OCI-M1 (cell line): Measurements from ENCODE around the gene NFXL1.
"Not testable (repeated sequence)": the region's sequence is repeated elsewhere in the genome, so short reads cannot be mapped to it uniquely, and the experiment has no call there.

Experiments used
- DNase-seq: peaks from one replicate; lab custom pipeline; 2025; lab: John Stamatoyannopoulos, UW

The NFXL1 gene

DNA sequence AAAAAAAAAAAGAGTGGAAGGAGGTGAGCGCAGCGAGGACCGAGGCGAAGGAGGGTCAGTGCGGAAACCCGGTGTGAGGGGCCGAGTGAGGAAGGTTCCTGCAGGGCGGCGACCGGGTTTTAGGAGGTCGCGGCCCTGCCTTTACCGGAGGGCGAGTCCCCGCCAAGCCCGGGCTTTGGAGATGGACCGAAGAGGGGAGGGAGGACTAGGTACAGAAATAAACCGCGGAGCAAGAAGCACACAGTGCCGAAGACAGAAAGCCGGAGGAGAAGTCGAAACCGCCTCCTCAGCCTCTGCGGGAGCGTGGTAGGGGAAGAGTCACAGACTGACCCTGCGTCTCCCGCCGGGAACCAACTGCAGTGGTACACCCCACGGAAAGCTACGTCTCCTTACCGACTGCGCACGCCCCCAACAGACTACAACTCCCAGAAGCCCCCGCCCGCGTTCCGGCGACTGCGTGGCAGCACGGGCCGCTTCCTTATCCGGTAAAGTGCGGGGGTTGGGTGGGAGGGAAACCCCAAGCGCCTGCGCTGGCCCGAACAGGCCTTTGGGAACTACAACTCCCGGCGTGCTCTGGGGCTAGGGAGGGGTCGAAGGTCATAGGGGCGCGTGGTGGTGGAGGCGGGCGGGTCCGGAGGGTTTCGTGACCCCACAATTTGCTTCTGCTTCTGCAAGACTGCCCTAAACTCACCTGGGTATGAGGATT lies at the start of gene NFXL1:
Gene NFXL1 (minus strand): TSS at position 364 of the 706 bp plus-strand sequence. CDS start 380 bp downstream, outside the sequence.
- DNase-seq: peak; percentile 97

DNA sequence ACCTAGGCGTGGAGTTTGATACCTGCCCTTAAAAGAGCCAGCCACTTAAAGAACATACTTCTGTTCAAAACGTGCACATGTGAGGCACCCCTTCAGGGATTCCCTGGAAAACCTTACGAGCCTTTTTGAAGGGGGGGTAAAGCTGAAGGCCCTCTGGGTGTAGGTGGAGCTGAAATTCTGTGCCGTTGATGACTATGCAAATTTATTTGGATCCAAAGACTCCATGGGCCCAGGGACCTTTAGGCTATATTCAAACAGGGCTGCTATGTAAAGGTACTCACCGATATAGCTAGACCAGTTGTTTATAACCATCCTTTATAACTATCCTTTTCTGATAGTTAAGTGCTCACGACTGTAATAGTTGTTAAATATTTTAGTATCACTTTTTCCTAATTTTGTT lies 40.3 kb upstream of the NFXL1 start:
- no peak for DNase-seq

DNA sequence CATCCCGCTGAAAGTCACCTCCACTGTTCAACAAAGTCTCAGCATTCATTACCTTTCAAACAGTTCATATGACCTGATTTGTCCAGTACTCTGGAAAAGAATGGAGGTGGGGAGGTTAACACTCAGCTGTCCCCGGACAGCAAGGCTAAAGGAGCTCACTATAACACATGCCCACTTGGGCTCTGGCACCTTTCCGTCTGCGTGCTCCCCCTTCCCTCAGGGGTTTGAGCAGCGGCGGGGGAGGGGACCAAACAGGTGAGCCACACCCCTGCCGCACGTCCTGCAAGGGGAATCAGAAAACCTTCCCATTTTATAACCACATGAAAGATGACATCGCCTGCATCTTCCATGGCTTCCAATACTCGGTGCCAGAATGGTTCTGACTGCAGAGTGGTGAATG lies 39.9 kb upstream of the NFXL1 start:
- no peak for DNase-seq

DNA sequence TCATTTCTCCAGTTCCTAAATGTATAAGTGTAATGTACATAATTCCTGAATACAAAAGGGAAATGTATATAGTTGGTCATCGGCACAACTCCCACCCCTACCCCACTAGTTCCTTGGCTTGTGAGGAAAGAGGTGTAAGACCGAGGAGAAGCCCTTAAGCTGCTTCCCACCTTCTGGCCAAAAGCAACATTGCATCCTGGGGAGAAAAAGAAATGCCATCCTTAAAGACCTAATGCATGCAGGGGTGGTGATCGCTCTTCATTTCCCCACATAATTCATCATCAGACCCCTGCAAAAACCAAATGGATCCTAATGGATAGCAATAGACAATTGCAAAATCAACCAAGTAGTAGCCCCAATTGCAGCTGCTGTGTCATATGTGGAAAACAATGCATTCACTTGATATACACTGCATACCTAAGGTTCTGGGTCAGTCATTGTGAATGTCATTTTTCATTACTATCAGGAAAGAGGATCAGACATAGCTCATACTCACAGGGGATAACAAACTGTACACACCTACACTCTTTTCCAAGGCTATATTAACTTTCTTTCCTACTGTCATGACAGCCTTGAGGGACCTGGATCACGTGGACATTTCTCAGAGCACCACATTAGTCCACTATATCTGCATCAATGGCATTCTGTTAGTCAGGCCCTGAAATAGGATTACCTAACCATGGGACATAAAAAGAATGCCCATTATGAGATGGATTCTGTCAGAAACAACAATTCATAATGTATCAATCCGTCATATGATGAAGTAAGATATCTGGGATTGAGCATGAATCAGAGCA lies 31.7 kb upstream of the NFXL1 start:
- DNase-seq: no peak

DNA sequence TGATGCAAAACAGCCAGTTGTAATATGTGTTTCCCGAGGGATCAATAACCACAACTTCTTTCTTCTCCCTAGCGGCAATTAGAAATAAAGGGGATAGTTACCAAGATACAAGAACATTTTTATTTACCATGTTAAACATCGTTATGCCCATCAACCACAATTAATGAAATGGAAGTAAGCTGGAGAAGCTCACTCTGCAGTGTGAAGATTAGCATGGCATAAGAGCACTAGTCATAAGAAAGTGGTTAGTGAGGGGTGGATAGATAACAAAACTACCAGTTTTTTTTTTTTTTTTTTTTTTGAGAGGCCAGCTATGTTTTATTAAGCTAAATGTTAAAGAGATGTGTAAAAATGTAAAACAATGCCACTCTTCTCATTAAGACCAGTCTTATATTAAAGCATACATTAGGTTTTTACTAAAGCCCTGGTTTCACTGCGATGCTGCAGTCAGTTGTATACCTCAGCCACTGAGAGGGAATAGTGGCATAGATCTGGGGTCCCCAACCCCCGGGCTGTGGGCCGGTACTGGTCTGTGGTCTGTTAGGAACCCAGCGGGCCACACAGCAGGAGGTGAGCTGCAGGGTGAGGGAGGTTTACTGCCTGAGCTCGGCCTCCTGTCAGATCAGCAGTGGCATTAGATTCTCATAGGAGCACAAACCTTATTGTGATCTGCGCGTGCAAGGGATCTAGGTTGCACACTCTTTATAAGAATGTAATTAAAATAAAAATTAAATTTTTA lies 27.9 kb upstream of the NFXL1 start:
- peak; percentile 23 for DNase-seq

DNA sequence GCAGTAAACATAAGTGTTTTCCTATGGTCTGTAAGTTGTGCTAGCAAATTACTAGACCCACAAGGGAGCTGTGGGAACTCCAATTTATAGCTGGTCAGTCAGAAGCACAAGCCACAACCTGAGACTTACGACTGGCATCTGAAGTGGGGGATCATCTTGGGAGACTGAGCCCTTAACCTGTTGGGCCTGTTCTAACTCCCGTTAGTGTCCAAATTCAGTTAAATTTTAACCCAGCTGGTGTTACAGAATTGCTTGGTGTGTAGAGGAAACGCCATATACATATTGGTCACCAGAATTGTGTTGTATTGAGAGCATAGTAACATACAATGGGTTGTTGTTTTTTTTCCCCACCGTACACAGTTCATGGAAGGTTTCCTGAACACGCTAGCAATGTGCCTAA lies 25.1 kb upstream of the NFXL1 start:
- no peak for DNase-seq

DNA sequence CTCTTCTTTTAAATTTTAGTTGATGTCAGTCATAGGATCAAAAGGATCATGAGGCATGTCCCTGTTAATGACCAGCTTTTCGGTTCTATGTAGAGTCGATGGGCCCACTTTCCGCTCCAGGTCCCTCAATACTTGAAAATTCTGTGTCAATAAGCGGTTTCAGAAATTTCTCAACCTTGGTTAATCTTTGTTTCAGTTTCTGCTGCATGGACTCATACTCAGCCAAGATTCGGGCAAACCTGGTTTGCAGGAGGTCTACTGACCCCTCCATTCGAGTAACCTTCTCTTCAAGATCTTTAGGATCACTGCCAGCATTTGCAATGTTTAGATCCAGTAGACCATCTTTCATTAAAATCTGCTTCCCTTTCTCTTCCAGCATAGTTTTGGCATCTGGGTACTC lies 22.0 kb upstream of the NFXL1 start:
- DNase-seq: no peak

DNA sequence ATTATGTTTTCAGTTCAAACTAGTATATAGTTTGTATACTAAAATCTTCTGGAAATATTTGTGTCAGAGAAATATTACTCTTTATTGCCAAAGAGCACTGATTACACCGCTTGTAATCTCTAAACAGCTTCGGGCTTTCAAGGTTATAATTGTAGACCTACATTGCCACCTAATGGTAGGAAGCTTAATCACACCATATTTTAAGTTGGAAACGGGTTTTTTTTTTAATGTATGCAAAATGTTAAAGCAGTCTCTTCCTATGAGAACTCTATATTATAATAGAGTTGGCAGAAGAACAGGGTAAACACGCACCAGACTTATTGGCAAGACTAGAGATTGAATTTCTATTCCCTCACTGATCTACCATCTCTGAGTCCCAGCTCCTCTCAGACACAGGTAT lies 19.5 kb upstream of the NFXL1 start:
- DNase-seq: peak; percentile 75

DNA sequence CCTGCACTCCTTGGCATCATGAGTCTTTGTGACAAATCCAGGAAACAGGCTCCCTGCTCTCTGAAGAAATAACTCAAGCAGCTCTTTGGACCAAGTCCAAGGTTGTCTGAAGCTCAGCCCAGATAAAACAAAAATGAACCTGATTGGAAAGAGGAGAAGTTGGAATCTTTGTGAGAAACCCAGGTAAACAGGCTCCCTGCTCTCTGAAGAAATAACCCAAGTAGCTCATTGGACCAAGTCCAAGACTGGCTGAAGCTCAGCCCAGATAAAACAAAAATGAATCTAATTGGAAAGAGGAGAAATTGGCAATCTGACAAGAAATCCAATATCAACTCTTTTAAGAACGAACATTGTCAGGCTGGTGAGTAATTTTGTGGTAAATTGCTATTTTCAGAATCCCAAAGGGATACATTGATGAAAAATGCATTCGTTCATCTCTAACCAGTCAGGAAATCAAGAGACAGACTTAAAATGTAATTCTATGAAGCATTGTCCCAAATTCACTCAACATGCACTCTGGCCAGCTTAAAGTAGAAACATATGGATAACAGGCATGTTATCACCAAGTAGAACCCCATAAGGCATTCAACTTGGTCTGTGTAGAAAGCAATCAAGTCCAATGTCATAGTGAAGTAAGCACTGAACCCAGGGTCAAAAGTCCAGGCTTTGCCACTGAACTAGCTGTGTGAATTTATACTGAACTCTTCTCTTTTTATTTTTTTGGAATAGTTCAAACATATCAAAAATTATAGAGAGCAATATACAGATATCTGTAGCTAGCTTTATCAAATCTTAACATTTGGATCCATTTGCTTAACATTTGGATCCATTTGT lies 16.8 kb upstream of the NFXL1 start:
- peak; percentile 11 for DNase-seq

DNA sequence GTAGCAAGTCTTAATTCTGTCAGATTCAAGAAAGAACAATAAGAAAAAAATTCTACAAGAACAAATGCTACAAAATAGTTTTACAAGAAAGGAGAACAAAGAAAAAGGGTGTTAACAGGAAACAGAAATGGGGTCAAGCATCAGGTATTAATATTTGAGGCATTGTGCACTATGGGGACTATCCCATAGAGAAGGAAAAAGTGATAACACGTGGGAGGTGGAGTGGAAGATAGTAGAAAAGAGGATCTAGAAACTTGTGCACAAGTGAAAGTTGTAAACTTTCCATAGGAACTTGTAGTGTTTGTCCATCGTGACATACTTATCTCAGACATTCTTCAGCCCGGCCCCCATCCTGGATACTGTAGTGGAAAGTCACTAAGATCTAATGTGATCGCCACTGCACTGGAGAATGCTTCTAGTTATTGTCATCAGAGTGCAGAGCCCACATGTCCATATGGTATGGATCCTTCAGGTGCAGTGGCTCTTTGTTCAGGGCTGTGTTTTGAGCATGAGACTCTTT lies 15.4 kb upstream of the NFXL1 start:
- peak; percentile 9 for DNase-seq

DNA sequence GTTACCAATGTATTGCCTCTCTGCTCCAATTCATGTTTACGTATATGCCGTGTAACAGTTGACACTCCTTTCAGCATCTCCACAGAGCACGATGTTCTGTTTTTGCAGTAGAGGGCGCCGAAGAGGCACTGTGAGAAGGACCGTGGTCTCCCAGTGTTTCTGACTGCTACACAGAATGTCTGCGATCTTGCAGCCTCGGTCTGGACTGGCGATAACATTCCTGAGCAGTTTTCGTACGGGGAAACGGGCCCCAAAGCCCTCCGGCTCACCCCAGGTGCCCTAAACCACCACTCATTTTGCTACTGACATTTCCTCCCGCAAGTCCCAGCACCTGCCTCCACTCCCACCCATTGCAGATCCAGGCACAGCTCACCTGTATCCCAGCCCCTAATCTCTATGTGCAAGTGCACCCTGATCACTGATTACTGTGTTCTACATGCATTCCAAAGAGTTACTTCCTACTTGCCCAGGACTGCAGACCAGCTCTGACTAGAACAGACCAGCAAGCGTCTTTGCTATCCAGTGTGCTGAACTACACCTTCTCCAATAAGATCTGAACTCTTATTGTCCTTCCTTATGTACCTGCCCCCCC lies 12.4 kb upstream of the NFXL1 start:
- DNase-seq: peak; percentile 84

DNA sequence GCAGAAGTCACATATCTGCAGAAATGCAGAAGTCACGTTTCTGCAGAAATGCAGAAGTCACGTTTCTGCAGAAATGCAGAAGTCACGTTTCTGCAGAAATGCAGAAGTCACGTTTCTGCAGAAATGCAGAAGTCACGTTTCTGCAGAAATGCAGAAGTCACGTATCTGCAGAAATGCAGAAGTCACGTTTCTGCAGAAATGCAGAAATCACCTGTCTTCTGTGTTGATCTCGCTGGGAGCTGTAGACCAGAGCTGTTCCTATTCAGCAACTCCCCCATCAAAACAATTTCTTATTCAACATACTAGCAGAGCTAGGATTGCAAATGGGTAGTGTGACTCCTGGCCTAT lies 8.9 kb upstream of the NFXL1 start:
- DNase-seq: not testable (repeated sequence)

DNA sequence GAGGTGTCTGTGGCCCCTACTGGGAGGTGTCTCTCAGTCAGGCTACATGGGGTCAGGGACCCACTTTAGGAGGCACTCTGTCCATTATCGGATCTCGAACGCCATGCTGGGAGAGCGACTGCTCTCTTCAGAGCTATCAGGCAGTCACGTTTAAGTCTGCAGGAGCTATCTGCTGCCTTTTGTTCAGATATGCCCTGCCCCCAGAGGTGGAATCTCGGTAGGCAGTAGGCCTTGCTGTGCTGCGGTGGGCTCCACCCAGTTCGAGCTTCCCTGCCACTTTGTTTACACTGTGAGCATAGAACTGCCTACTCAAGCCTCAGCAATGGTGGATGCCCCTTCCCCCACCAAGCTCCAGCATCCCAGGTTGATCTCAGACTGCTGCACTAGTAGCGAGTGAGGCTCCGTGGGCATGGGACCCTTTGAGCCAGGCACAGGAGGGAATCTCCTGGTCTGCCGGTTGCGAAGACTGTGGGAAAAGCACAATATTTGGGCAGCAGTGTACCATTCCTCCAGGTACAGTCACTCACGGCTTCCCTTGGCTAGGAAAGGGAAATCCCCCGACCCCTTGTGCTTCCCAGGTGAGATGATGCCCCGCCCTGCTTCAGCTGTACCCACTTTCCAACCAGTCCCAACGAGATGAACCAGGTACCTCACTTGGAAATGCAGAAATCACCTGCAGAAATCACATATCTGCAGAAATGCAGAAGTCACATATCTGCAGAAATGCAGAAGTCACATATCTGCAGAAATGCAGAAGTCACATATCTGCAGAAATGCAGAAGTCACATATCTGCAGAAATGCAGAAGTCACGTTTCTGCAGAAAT lies 8.3 kb upstream of the NFXL1 start:
- DNase-seq: not testable (repeated sequence)

DNA sequence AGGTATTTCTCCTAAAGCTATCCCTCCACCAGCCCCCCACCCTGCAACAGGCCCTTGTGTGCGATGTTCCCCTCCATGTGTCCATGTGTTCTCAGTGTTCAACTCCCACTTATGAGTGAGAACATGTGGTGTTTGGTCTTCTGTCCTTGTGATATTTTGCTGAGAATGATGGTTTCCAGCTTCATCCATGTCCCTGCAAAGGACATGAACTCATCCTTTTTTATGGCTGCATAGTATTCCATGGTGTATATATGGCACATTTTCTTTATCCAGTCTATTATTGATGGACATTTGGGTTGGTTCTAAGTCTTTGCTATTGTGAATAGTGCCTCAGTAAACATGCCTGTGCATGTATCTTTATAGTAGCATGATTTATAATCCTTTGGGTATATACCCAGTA lies 2.8 kb upstream of the NFXL1 start:
- not testable (repeated sequence) for DNase-seq

DNA sequence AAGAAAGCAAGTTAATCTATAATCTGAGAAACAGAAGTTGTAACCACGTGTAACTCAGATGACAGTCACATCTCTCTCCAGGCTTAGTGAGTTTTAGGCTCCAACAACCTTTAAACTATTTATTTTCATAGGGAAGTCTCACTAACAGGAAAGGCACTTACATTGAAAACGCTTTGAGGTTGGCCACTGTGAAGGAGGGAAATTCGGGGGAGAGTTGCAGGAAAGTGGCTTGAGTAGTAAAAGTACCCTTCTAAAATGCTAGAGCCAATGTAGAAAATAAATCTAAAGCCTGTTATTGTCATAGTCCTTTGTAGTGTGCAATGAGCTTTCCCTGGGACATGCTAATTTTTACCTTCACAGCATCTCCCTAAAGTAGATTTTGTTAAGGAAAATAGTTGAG lies 995 bp upstream of the NFXL1 start:
- DNase-seq: peak; percentile 41

DNA sequence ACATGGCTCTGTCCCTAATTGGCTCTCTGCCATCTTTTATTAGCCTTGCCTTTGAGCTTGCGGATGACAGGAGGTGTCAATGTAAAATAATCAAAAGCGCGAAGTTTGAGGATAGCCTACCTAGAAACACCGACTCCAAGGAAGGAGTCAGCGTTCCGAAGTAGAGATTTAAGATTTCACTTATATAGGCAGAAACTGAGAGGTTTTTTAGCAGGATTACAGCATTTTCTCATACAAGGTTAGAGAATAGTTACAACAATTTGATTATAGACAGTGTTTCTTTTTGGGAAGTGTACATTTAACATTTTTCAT lies 499 bp upstream of the NFXL1 start:
- DNase-seq: no peak

DNA sequence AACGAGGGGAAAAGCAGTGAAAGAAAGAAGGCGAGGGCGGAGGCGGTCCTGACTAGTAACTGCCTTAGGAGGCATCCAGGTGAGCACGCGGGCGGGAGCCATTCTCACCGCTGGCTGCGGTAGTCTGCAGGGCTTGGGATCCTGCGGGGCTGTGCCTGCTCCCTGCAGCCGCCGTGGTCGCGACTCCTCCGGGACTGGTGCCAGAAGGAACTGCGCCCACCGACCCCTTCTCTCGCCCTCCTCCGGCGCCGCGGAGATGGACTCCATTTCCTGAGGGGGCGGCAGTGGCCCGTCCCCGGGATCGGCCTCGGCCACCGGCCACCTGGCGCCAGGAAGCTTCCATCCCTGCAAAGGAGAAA lies 543 bp downstream of the NFXL1 start:
- DNase-seq: no peak

DNA sequence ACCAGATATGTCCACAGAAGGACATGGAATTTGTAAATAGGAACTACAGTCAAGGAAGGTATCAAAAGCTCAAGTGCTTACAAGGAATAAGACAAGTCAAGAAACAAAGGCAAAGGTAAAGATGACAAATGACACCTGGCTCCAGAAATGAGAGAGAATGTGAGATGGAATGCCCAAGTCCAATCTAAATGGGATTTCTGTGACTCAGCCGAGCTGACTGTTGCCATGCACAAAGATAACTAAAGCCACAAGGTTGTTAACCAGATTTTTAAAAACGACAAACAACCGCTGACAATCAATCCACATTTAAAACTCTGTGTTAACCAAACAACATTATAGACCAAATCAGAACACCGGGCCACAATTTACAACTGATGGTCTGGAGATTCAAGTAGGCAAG lies 1.1 kb downstream of the NFXL1 start:
- DNase-seq: peak; percentile 60

DNA sequence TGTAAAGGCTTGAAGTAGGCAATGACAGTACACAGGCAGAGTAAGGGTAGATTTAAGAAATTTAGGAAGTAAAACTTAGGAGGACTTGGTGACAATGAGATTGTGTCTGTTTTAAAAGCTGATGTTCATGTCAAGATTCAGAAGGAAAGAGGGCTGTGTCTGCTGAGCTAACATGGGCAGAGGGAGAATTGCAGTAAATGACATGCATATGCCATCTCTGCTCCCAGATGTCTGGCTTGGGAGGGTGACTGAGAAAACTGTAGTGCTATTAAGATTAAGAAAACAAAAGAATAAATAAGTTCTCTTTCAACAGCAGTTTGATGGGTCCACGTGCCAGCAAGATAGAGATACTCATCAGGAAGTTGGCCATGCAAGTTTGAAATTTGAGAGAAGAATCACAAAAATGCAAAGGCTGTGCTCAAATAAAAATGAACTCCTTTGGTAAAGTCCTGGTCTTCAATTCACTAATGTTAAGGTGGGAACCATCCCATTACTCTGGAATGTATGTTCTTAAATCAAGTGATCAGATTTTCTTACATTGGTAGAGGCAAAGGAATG lies 7.2 kb downstream of the NFXL1 start:
- no peak for DNase-seq

DNA sequence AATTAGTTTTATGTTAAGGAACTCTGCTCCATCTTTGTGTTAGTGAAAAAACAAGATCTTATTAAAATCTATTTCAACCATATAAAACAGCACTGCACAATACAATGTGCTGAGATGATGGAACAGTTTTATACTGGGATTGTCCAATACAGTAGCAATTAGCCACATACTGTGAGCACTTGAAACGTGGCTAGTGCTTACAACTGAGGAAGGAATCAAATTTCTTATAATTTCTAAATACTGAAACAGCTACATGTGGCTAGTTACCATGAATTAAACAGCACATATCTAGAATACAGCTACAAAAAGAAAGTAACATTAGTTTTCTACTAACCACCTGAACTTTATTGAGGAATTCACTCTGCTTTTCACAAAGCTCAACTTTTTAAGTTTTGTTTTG lies 14.7 kb downstream of the NFXL1 start:
- DNase-seq: no peak
